ENCODE data around the gene TRIM14. TPM values are rescaled to one million over a fixed set of nuclear protein-coding genes. Genes with fewer than 3 reads are reported as not detected.

The TRIM14 gene
- total RNA-seq: 2.8 TPM

GRCh38 chr9:98118640-98119601 lies at the start of gene TRIM14:
TSS of gene TRIM14 (minus strand) at chr9:98119222. CDS start at chr9:98119188, 34 bp downstream.

DNA sequence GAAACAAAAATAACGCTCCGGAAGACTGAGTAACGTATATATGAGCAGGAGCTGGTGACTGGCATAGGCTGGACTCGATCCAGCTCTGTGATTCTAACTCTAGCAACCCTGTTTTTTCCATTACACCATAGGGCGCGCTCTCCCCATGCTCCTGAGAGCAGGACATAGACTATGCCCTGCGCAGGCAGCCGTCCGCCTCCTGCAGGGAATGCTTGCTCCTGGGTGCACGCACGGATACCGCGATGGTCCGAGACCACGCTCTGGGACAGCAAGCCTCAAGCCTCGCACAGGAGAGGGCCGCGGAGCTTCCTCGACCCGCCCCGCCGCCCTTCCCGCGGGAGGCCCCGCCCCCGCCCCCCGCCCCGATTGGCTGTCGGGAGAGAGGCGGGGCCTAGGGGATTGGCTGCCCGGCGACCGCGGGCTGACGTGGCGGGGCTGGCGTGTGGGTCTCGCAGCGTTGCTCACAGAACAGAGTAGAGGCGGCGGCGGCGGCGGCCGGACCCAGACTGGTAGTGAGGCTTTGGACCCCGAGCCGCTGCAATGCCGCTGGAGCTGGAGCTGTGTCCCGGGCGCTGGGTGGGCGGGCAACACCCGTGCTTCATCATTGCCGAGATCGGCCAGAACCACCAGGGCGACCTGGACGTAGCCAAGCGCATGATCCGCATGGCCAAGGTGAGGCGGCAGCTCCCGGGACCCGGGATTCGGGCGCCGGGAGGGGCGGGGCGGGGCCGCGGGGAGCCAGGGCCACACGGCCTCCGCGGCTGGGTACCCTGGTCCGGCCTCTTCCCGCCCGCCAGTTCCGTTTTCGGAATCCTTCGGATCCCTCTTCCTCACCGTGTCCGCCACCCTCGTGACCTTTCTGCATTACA lies 62.5 kb downstream of the TRIM14 start, which contains the start of gene NANS:
Gene NANS (plus strand): TSS at position 464 of the 869 bp plus-strand sequence. CDS start 77 bp downstream, at position 541.

Small RNA genes within 50 kb of the gene (small RNA-seq; reads per million reads assigned to genes)
- gene RF00017 (not detected), gene RNU6-918P (not detected)

Other genes starting within 250 kb of the TRIM14 start
- gene TRMO, start 196.7 kb downstream of the TRIM14 start, total RNA-seq: 19.6 TPM
- gene HEMGN, start 181.1 kb downstream of the TRIM14 start, total RNA-seq: 4.2 TPM
- 7.2 TPM for gene ANP32B, start 135.9 kb downstream of the TRIM14 start, total RNA-seq
- 27.2 TPM for gene NANS, start 62.5 kb downstream of the TRIM14 start, total RNA-seq
- 7.6 TPM for gene CORO2A, start 73.4 kb upstream of the TRIM14 start, total RNA-seq
- 2.8 TPM for gene TBC1D2, start 136.4 kb upstream of the TRIM14 start, total RNA-seq